HG03196 (cell line): ENCODE data around the gene MYO1B.
A peak's percentile ranks its signal among the peaks of the same experiment; 100 is the strongest.

Source experiments
- ATAC-seq: cut with Tn5 transposase; IDR thresholded peaks from one replicate; pipeline ENCODE4 v1.9.1; 2021; ENCODE audit not compliant: unreplicated experiment

MYO1B gene

DNA sequence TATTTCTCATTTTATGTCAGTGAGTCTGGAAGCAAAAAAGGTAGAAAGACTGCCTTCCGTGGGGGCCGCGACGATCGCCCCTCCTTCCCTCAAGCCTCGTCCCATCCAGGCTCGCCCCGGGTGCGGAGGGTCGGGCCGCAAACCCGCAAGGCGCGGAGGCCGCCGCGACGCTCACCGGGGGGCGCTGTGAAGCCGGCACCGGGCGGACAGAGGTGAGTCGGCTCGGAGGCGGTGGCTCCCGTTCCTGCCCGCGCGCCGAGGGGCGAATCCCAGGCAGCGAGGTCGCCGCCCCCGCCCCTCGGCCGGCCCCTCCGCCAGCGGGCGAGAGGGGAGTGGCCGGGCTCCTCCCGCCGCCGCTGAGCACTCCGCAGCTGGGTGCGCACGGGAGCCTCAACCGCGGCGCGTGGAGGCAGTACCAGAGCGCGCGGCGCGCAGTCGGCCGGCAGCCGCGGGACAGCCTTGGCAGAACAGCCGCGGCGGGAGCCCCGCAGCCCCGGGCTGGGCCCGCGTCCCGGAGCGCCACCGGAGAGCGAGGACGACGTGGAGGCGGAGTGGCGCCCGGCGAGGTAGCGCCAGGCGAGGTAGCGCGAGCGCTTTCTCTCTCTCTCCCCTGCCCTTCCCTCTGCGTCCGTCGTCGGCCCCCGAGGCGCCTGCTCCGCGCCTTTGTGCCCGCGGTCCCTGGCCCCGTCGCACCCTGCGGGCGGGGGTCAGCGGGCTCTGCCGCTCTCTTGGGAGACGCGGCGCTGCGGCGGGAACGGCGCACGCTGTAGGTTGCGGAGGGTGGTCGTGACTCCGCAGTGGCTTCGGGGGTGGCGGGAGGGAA lies at the start of gene MYO1B:
Gene MYO1B (plus strand): TSS at position 359 of the 823 bp plus-strand sequence. CDS start 31,492 bp downstream, outside the sequence.
- no peak for ATAC-seq

DNA sequence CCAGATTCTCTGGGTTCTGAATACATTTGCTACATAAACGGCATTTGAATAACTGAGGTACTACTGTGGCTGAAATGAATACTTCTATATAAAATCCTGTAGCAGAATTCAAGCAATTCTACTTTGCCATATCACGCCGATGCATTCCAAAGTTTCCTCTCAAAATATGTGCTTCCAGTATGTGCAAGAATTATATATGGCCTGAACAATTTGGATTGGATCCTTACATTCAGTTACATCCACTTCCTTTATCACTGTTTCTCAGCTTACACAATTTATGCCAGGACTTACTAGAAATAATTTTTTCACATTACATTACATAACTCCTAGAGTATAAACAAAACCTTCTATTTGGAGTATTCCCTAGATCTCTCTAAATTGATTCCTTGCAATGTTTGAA lies 48.1 kb upstream of the MYO1B start:
- no peak for ATAC-seq

DNA sequence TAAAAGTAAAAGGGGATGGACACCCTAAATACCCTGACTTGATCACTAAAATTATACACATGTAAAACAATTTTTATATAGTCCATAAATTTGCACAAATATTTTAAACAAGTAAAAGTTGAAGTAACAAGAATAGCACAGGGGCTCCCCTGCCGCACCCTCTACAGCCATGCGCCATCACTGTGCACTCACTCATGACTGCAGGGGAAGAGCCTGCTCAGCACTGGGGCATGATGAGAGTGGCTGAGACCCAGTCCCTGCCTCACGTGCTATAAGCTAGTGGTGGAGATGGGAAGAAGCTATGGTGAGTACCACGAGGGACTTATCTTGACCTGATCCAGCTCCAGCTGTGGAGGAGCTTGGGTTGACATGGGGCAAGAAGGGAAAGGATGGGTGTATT lies 46.9 kb upstream of the MYO1B start:
- no peak for ATAC-seq

DNA sequence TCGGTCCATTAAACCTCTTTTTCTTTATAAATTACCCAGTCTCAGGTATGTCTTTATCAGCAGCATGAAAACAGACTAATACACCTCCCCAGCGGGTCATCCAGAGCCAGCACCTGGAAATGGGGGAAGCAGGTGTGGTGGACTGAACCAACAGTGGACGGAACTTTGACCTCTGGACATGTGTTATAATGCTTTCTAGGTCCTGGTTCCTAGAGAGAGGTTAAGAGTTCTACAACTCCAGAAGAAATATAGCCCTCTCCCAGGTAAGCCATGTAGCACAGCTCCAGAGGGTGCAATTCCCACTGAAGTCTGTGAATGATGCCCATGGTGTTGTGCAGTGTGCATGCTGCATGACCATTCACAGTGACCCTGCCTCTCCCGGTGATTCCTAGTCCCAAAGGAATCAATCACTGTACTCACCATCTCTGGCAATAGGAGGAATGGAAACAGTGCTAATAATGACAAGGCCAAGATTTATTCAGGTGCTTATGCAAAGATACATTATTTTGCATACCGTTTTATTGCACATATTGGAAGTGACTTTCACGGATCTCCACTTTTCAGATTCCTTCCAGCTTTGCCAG lies 45.2 kb upstream of the MYO1B start:
- ATAC-seq: no peak

DNA sequence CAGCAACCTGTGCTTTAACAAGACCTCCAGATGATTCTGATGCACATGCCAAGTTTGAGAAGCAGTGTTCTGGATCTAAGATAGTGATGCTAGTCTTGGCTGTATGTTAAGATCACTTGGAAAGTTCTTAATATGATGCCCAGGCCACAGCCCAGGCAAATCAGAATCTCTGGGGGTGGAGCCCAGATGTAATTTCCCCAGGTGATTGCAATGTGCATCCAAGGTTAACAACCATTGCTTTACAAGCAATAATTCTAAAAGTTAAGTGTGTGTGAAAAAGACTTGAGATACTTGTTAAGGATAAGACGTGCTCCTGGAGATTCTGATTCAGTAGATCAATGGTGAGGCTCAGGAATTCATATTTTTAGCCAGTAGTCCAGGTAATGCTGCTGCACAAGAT lies 44.3 kb upstream of the MYO1B start:
- no peak for ATAC-seq

DNA sequence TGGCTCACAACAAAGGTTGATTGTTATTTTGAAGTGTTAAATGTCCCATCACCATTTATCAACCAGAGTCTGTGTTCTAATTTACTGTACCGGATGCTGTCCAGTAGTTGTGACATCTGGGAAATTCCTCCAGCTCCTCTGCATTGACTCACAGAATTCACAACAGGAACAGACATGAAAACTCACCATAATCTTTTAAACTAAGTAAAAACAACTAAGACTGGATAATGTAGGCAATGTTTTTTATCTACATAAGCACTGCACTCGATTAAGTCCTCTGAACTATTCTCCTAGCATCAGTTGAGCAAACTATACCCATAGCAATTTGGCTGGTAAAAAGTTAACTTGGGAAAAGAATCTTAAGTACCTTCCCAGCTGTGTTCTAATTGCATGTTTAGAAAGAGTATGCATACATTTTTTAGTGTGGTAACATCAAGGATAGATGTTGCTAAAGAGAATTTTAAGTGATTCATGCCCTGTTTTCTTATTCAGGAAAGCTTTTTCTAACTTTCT lies 42.9 kb upstream of the MYO1B start:
- ATAC-seq: no peak

DNA sequence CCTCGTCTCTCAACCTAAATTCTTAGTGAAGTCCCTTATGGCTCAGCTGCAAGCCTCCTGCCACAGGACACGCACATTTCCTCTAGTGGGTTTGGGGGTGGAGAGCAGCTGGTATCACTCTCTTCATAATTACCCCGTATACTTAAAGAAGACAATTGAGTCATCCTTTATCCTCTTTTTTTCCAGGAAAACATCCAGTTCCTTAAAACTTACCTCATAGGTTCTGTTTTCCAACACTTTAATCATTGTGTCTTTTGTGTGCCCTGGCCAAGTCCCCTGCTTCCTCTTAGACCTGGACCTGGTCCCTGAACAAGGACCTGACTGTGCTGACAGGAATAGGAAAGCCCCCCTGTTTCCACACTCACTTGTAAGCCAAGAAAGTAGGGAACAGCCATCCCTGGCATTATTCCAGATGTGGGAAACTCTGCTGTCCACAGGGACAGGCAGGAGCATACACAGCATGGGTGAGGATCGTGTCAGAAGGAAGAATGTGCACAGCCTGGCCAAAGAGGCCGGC lies 42.3 kb upstream of the MYO1B start:
- no peak for ATAC-seq

DNA sequence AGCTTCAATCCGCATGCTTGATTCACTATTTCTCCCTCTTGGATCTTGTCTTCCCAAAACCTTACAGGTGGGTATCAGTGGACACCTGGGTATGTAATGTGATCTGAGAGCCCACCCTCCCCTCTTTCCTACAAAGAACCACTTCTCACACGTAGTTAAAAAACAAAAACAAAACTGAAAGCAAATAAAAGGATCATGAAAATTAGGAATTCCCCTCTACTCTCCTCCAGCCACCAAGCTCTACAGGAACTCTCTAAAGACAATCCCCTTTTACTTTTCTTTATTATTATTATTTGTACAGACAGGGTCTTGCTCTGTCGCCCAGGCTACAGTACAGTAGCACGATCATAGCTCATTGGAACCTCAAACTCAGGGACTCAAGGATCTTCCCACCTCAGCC lies 40.8 kb upstream of the MYO1B start:
- ATAC-seq: peak; percentile 64

DNA sequence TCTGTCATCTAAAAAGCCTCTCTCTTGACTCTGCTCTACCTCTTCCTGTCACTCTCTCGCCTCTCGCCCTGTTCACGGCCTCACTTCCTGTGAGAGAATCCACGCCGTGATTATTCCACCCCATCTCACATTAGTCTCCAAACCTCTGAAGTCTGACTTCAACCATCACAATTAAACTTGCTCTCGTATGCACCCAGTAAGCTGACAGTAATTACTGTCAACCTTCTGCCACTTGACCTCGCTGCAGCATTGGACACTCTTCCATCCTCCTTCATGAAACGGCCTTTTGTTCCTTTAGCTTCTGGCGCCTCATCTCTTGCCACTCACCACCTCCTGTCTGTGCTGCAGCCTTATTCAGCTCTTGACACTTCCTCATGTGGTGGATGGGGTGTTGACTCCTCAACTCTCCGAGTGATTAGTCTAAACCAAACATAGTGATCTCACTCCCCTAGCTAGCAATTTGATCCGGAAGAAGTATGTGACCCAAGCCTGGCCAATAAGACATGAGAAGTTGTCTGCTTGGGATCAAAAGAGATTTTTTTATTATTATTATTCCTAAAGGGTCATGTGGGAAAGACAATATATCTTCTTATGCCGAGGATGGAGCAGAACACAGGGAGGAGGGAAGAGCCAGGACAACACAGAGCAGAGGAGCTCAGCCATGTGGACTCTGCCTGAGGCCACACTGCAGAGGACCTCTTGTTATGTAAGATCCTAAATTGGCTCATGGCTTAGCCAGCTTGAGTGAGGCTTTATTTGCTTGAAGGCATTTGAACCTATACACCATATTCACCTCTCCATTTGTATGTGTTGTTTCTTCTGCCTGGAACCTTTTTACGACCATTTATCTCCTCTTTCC lies 38.4 kb upstream of the MYO1B start:
- ATAC-seq: no peak

DNA sequence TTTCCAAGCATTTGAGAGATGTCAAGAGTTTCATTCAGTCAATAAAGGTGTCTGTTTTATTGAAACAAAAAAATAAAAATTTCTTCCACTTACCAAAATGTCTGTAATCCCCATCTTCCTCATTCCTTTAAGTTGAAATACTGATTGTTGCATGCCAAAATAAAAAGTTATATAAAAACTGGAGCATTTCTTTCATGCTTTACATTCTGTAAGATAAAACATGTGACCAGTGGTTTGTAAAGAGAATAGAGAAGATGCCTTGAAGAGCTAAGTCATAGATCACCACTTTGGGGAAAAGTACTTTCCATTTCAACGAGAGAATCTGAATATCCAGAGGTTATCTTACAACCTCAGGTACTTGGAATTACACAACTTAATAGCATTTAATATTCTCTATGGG lies 35.9 kb upstream of the MYO1B start:
- ATAC-seq: no peak

DNA sequence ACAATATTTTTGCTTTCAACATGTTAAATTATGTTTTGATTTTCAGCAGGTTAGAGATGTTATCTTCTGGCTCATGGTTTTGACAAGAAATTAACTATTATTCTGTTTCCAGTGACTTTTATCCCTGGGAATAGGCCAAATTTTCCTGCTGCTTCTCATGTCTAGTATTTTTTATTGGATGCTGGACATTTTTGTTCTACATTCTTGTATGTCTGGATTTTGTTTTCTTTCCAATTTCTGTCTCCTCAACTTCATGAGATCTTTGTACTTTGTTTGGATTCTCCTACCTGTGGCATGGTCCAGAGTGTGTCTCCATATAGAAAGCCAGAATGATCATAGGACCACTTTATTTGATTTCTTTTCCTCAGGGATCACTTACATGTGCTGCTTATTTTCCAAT lies 33.1 kb upstream of the MYO1B start:
- ATAC-seq: no peak

DNA sequence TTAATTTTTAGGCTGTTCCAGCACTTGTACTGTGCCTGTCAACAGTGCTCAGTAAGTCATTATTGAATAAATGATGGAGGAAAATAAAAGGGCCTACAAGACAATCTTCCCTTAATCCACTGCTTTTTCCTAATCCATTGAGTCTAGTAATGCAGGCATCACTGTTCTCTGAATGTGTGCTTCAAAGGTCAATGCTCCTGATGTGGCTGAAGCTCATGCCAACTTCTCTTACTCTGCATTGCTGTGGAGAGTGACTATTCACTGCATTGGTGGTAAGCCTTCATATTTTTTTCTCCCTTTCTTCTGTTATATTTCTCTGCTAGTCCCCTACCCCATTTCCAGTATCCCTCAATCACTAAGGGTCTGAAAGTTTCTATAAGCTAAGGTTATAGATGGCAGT lies 31.9 kb upstream of the MYO1B start:
- ATAC-seq: no peak

DNA sequence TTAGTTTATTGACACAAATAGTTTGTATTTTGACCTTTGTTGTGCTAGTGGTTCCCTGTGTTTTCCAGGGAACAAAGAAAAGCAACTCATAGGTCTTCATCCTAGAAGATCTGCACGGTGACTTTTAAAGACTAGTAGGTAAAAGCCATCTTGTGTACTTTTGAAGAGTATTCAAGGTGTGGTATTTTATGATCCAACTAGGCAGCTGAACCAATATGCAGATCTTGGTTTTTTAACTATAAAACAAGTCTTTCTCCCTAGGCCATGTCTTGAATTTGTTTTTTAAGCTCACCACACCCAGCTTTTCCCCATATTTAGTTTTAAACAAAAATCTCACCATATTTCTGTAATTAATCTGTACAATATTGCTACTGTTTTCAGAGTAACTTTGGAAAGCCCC lies 30.0 kb upstream of the MYO1B start:
- ATAC-seq: no peak

DNA sequence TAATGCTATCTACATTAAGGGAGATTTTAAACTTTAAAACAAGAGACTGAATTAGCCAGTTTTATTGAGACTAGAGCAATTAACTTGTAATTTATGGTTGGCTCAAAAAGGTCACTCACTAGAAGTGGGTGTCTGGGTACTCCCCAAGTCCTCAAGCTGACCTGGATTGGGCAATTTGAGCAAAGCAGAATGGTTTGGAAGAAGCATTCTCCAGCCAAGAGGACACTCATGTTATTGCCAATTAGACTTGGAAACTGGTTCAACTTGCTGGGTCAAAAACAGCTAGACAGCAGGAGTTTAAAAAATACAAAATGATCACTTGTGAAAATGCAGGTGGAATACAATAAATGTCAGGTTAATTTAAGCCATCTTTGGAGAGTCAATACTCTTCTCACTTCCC lies 29.5 kb upstream of the MYO1B start:
- no peak for ATAC-seq

DNA sequence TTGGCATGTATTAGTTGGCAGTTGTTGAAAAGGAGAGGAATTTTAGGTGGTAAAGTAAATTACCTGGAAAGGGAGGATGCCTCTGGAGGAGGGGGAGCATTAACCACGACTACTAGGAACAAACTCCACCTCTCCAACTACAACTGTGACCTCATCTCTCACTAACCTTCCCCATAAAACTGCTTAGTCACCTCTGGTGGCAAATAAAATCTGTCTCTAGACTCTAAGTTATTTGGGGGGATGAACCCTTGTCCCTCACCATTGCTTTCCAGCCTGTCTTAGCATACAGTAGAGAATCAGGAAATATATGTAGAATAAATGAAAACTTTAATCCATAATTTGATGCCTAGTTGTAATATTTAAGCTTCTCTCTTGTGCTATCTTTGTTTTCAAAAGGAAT lies 27.6 kb upstream of the MYO1B start:
- ATAC-seq: no peak

DNA sequence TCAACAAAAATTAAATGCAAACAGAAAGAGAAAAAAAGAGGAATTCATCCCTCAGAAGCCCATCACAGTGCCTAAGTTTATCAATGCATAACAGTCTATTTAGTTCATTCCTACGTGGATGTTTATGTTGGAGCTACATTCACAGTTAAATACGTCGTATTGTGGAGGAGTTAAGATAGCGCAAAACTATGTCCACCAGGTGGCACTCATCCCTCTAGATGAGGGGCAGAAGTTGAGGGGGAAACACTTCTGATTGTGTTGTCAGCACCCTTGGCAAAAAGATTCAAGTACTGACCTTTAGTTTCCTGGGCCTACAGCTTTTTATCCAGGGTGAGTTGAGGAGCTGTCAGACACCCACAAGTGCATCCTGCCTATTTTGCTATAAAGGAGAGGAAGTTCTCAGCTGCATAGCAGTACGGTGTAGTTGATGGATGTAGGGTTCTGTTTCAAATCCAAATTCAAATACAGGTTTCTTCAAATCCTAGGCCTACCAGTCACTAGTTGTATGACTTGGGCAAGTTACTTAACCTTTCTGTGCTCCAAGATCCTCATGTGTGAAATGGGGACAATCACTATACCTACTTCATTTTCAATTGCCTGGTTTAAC lies 26.8 kb upstream of the MYO1B start:
- ATAC-seq: no peak

DNA sequence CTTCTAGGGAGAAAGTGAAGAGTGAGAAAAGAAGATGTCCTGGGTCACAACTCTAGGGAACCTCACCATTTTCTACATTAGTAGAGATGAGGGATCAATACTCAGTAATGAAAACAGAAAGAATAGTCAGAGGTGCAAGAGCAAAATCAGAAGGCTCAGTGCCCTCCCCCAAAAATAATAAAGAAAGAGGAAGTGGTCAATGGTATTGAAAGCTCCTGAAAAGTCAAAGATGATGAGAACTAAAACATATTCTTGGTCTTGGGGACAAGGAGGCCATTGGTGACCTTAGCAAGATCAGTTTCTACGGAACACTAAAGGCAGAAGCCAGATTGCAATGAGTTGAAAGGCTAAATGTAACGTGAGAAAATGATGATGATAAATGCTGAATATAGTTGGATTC lies 24.5 kb upstream of the MYO1B start:
- peak; percentile 42 for ATAC-seq

DNA sequence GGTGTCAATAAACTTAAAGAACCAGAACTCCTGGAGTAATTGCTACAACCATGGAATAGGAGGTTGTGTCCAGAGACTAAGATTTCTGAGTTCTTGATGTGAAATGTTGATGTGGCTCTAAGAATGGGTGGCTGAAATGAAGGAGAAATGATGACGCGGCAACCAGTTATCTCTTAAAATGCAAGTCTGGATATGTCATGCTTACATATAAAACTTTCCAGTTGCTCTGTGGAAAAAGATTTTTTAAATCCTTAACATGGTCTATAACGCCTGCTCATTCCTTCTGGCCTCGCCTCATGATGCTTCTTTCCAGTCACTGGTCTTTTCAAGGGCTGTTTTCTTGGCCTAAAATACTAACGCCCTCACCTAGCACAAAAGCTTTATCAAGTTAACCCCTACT lies 23.5 kb upstream of the MYO1B start:
- no peak for ATAC-seq

DNA sequence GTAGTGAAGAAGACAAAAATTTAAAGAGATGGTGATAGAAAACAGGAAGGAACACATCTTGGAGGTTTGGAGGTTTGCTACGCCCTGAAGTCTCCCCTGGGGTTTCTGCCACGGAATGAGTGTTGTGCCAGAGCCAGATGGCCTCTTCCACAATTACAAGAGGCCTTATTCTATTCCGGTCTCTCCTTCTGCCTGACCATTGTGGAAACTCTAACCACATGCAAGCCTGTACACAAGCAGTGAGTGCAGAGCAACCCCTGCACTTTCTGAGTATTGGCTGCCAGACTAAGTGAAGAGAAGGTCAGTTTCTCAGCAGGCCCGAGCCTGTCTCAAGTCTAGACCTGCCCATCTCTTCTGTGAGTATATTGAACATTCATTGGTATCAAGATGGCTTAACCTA lies 22.7 kb upstream of the MYO1B start:
- peak; percentile 46 for ATAC-seq

DNA sequence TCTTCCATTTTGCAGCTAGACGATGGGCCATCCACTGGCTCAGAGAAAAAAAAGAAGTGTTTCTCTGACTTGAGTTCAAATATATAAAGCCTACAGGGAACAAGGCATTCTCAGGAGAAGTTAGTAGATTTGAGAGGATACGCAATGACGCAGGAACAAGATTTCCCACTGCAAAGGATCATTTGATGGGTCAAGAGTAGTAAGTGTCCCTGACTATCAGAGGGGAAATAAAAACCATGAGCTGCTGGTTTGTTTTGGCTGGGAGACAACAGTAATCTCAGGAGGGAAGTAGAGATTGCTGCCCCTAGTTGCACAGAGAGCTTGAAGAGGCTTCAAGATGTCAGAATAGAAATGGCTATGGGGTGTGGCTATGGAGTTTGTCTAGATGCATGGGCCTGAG lies 22.3 kb upstream of the MYO1B start:
- no peak for ATAC-seq

DNA sequence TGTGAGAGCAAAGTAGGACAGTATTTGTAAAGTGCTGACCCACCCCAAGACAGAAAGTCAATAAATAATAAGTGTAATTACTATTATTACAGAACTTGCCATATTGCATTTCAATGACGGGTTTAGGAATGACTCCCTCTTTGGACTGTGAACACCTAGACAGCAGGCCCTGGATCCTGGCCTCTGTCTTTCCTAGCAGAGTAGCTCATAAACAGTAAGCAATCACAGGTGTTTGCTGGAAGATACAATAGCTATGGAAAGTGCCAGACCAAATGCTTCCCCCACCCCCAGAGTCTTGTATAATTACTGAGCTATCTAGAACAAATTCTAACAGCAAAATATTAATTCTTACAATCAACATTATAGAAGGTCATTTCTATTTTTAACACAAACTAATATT lies 20.1 kb upstream of the MYO1B start:
- ATAC-seq: no peak
